ENCODE results near the gene SAP30.

SAP30 gene

GRCh38 chr4:173367946-173368345, 2.8 kb upstream of the SAP30 start:
- DNase-seq: no peak

- DNase-seq: peak; percentile 75
Observed at GRCh38 chr4:173370130-173370476, 651 bp upstream of the SAP30 start.

GRCh38 chr4:173371292-173372192, 788 bp downstream of the SAP30 start:
- peak; percentile 45 for DNase-seq

- DNase-seq: no peak
Observed at GRCh38 chr4:173374588-173374987, 3.8 kb downstream of the SAP30 start.

GRCh38 chr4:173379929-173380328, 9.2 kb downstream of the SAP30 start:
- no peak for DNase-seq

- no peak for DNase-seq
Observed at GRCh38 chr4:173380987-173381386, 10.2 kb downstream of the SAP30 start.

- no peak for DNase-seq
Observed at GRCh38 chr4:173381610-173382009, 10.9 kb downstream of the SAP30 start.

- no peak for DNase-seq
Observed at GRCh38 chr4:173382349-173382748, 11.6 kb downstream of the SAP30 start.

GRCh38 chr4:173386751-173387150, 16.0 kb downstream of the SAP30 start:
- no peak for DNase-seq

- no peak for DNase-seq
Observed at GRCh38 chr4:173391701-173392100, 20.9 kb downstream of the SAP30 start.

GRCh38 chr4:173397604-173398003, 26.9 kb downstream of the SAP30 start:
- no peak for DNase-seq

- no peak for DNase-seq
Observed at GRCh38 chr4:173398220-173398619, 27.5 kb downstream of the SAP30 start.

GRCh38 chr4:173398779-173399415, 28.1 kb downstream of the SAP30 start, which contains the start of gene SCRG1:
Gene SCRG1, minus strand, starts transcription at chr4:173399116. Its CDS starts 7,702 bp downstream, at chr4:173391414.
- DNase-seq: no peak

- no peak for DNase-seq
Observed at GRCh38 chr4:173401063-173401462, 30.3 kb downstream of the SAP30 start.

GRCh38 chr4:173403051-173403450, 32.3 kb downstream of the SAP30 start:
- no peak for DNase-seq

GRCh38 chr4:173404296-173404865, 33.6 kb downstream of the SAP30 start:
- no peak for DNase-seq

GRCh38 chr4:173405840-173406606, 35.3 kb downstream of the SAP30 start:
- DNase-seq: no peak

- DNase-seq: no peak
Observed at GRCh38 chr4:173410079-173410478, 39.3 kb downstream of the SAP30 start.

GRCh38 chr4:173411106-173411693, 40.4 kb downstream of the SAP30 start:
- DNase-seq: no peak

GRCh38 chr4:173413036-173413435, 42.3 kb downstream of the SAP30 start:
- no peak for DNase-seq

- no peak for DNase-seq
Observed at GRCh38 chr4:173414456-173414855, 43.7 kb downstream of the SAP30 start.

- no peak for DNase-seq
Observed at GRCh38 chr4:173415092-173415491, 44.3 kb downstream of the SAP30 start.

Data from CD4-positive, alpha-beta T cell treated with Interleukin-17A for 1 hour (primary cell).